Liver (tissue), 3 donors: ENCODE measurements around the gene SEMA4D.

ENCODE experiments used
- EGR1 ChIP-seq, 2 donors: IDR thresholded peaks; 2 replicates each; pipeline ENCODE4 v1.6.1; 2016 to 2018; ENCODE audit warnings: antibody characterized with exemption in 2 of 2, low read depth in 2 of 2
- HNF4A ChIP-seq, 2 donors: conservative IDR thresholded peaks; 2 replicates each; pipeline ENCODE4 v1.6.1; 2016; ENCODE audit warnings: antibody characterized with exemption in 2 of 2, mild to moderate bottlenecking in 2 of 2
- HNF4G ChIP-seq: IDR thresholded peaks from 2 replicates; pipeline ENCODE4 v1.6.1; 2016; ENCODE audit warnings: antibody characterized with exemption
- JUND ChIP-seq, 2 donors: IDR thresholded peaks; 2 replicates each; pipeline ENCODE4 v1.6.1; 2016; ENCODE audit warnings: antibody characterized with exemption in 2 of 2
- RAD21 ChIP-seq, 2 donors: IDR thresholded peaks; 2 replicates each; pipeline ENCODE4 v1.6.1; 2016; ENCODE audit warnings: antibody characterized with exemption in 2 of 2, mild to moderate bottlenecking in 2 of 2
- RXRA ChIP-seq, 2 donors: IDR thresholded peaks; 2 replicates each; pipeline ENCODE4 v1.6.1; 2017 to 2018; ENCODE audit warnings: antibody characterized with exemption in 2 of 2, mild to moderate bottlenecking in 1 of 2
- SP1 ChIP-seq: IDR thresholded peaks from 2 replicates; pipeline ENCODE4 v1.6.1; 2018; ENCODE audit warnings: antibody characterized with exemption, mild to moderate bottlenecking
- TAF1 ChIP-seq: conservative IDR thresholded peaks from 2 replicates; pipeline ENCODE4 v1.6.1; 2016; ENCODE audit warnings: antibody characterized with exemption, mild to moderate bottlenecking
- YY1 ChIP-seq: IDR thresholded peaks from 2 replicates; pipeline ENCODE4 v1.6.1; 2016; ENCODE audit warnings: antibody characterized with exemption, mild to moderate bottlenecking
- TF ChIP-seq, protein P1 (sequence below): fragments of 150-350 bp; IDR thresholded peaks from 2 replicates; pipeline ENCODE4 v1.5.1; 2017; ENCODE audit warnings: improper control_type of control experiment, low read depth, low read length; ENCODE audit not compliant: missing input control
- TF ChIP-seq, protein P2 (sequence below): IDR thresholded peaks from 2 replicates; pipeline ENCODE4 v1.6.1; 2016; ENCODE audit warnings: antibody characterized with exemption
- TF ChIP-seq, protein P3 (sequence below): IDR thresholded peaks from 2 replicates; pipeline ENCODE4 v1.6.1; 2016; ENCODE audit warnings: antibody characterized with exemption, mild to moderate bottlenecking
- TF ChIP-seq, protein P4 (sequence below): IDR thresholded peaks from 2 replicates; pipeline ENCODE4 v1.6.1; 2016; ENCODE audit warnings: antibody characterized with exemption
- TF ChIP-seq, protein P5 (sequence below): IDR thresholded peaks from 2 replicates; pipeline ENCODE4 v1.6.1; 2016; ENCODE audit warnings: antibody characterized with exemption
- donor health status: healthy.
- donor health status: healthy.

DNA sequence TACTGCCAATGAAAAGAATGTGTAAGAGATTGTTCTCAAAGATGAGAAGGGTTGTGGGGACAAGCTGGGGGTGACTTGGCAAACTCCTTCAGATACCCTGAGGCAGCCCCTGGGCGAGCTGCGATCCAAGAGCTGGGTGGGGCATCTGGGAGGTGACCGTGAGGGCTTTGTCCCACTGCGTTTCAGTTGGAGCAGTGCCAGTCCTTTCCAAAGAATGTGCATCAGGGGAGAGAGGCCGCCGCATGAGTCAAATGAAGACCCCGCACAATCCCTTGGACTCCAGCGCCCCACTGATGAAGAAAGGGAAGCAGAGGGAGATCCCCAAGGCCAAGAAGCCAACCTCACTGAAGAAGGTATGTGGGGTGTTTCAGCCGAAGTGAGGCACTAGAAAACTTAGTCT, 151.2 kb downstream of the SEMA4D start:
- TF ChIP-seq, protein P1, sequence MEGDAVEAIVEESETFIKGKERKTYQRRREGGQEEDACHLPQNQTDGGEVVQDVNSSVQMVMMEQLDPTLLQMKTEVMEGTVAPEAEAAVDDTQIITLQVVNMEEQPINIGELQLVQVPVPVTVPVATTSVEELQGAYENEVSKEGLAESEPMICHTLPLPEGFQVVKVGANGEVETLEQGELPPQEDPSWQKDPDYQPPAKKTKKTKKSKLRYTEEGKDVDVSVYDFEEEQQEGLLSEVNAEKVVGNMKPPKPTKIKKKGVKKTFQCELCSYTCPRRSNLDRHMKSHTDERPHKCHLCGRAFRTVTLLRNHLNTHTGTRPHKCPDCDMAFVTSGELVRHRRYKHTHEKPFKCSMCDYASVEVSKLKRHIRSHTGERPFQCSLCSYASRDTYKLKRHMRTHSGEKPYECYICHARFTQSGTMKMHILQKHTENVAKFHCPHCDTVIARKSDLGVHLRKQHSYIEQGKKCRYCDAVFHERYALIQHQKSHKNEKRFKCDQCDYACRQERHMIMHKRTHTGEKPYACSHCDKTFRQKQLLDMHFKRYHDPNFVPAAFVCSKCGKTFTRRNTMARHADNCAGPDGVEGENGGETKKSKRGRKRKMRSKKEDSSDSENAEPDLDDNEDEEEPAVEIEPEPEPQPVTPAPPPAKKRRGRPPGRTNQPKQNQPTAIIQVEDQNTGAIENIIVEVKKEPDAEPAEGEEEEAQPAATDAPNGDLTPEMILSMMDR = no peak
- TF ChIP-seq EGR1 (IDR thresholded peaks at IDR 0.05; ENCODE audit: low read depth in 2 of 2) (no peak), JUND (IDR thresholded peaks at IDR 0.05) (no peak), TAF1 (no peak), HNF4G (no peak), YY1 (no peak), SP1 (no peak), RXRA (IDR thresholded peaks at IDR 0.05) (no peak), HNF4A (conservative IDR thresholded peaks at IDR 0.05) (no peak), RAD21 (IDR thresholded peaks at IDR 0.05) (no peak)
- TF ChIP-seq, protein P2, sequence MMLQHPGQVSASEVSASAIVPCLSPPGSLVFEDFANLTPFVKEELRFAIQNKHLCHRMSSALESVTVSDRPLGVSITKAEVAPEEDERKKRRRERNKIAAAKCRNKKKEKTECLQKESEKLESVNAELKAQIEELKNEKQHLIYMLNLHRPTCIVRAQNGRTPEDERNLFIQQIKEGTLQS = no peak
- TF ChIP-seq, protein P3, sequence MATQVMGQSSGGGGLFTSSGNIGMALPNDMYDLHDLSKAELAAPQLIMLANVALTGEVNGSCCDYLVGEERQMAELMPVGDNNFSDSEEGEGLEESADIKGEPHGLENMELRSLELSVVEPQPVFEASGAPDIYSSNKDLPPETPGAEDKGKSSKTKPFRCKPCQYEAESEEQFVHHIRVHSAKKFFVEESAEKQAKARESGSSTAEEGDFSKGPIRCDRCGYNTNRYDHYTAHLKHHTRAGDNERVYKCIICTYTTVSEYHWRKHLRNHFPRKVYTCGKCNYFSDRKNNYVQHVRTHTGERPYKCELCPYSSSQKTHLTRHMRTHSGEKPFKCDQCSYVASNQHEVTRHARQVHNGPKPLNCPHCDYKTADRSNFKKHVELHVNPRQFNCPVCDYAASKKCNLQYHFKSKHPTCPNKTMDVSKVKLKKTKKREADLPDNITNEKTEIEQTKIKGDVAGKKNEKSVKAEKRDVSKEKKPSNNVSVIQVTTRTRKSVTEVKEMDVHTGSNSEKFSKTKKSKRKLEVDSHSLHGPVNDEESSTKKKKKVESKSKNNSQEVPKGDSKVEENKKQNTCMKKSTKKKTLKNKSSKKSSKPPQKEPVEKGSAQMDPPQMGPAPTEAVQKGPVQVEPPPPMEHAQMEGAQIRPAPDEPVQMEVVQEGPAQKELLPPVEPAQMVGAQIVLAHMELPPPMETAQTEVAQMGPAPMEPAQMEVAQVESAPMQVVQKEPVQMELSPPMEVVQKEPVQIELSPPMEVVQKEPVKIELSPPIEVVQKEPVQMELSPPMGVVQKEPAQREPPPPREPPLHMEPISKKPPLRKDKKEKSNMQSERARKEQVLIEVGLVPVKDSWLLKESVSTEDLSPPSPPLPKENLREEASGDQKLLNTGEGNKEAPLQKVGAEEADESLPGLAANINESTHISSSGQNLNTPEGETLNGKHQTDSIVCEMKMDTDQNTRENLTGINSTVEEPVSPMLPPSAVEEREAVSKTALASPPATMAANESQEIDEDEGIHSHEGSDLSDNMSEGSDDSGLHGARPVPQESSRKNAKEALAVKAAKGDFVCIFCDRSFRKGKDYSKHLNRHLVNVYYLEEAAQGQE = no peak
- TF ChIP-seq, protein P4, sequence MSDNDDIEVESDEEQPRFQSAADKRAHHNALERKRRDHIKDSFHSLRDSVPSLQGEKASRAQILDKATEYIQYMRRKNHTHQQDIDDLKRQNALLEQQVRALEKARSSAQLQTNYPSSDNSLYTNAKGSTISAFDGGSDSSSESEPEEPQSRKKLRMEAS = no peak
- TF ChIP-seq, protein P5, sequence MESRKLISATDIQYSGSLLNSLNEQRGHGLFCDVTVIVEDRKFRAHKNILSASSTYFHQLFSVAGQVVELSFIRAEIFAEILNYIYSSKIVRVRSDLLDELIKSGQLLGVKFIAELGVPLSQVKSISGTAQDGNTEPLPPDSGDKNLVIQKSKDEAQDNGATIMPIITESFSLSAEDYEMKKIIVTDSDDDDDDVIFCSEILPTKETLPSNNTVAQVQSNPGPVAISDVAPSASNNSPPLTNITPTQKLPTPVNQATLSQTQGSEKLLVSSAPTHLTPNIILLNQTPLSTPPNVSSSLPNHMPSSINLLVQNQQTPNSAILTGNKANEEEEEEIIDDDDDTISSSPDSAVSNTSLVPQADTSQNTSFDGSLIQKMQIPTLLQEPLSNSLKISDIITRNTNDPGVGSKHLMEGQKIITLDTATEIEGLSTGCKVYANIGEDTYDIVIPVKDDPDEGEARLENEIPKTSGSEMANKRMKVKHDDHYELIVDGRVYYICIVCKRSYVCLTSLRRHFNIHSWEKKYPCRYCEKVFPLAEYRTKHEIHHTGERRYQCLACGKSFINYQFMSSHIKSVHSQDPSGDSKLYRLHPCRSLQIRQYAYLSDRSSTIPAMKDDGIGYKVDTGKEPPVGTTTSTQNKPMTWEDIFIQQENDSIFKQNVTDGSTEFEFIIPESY = no peak
